ENCODE measurements around the gene ENOPH1. TPM values are rescaled to one million over a fixed set of nuclear protein-coding genes. Genes with fewer than 3 reads are reported as not detected.

Gene ENOPH1
- total and polyA plus RNA-seq, 2 of the 13 experiments (the other 11 are each of a cell fraction or from before 2014, with no cell fraction given) = 15.5 to 64.3 TPM

GRCh38 chr4:82428969-82429727 is 1.2 kb upstream of the ENOPH1 start (continued):
- no peak for TF ChIP-seq ZNF512B (CRISPR knock-in tag; IDR thresholded peaks at IDR 0.05; ENCODE audit: borderline replicate concordance)
- TF ChIP-seq PRPF4 (IDR thresholded peaks at IDR 0.05; ENCODE audit: low read depth, low read length, poor library complexity, severe bottlenecking) = peak; percentile 91
- TF ChIP-seq NFE2 (CRISPR knock-in tag; IDR thresholded peaks at IDR 0.05) = no peak
- peak; percentile 25; the same call in 1 of the 2 replicates for TF ChIP-seq BHLHE40 (IDR thresholded peaks at IDR 0.05; ENCODE audit: low read length)
- 0 out of 2 replicates have a peak, but pooled peaks have one; percentile 82 for TF ChIP-seq FOXO4 (CRISPR knock-in tag; conservative IDR thresholded peaks at IDR 0.05)
- no peak for TF ChIP-seq ZSCAN29 (CRISPR knock-in tag; conservative IDR thresholded peaks at IDR 0.05)
- TF ChIP-seq ZNF562 (CRISPR knock-in tag; IDR thresholded peaks at IDR 0.05; ENCODE audit: borderline replicate concordance) = no peak
- TF ChIP-seq TMF1 (CRISPR knock-in tag; IDR thresholded peaks at IDR 0.05; ENCODE audit: low read depth) = no peak
- no peak; the same call in 1 of the 2 replicates for TF ChIP-seq HNF4G (IDR thresholded peaks at IDR 0.05; ENCODE audit: borderline replicate concordance, low read depth, low read length)
- TF ChIP-seq HNF4G (CRISPR knock-in tag; IDR thresholded peaks at IDR 0.05; ENCODE audit: borderline replicate concordance, low read depth) = no peak
- no peak for TF ChIP-seq ZZZ3 (CRISPR knock-in tag; IDR thresholded peaks at IDR 0.05; ENCODE audit: borderline replicate concordance)
- no peak for TF ChIP-seq ZNF597 (CRISPR knock-in tag; IDR thresholded peaks at IDR 0.05)
- TF ChIP-seq ZNF770 (CRISPR knock-in tag; IDR thresholded peaks at IDR 0.05) = peak; percentile 70; the same call in 1 of the 2 replicates
- no peak for TF ChIP-seq KDM6A (CRISPR knock-in tag; IDR thresholded peaks at IDR 0.05; ENCODE audit: low read depth)
- TF ChIP-seq MBNL3 (CRISPR knock-in tag; conservative IDR thresholded peaks at IDR 0.05) = no peak
- TF ChIP-seq ZNF333 (CRISPR knock-in tag; IDR thresholded peaks at IDR 0.05; ENCODE audit: borderline replicate concordance) = 0 out of 2 replicates have a peak, but pooled peaks have one; percentile 70
- TF ChIP-seq TSC22D2 (CRISPR knock-in tag; IDR thresholded peaks at IDR 0.05; ENCODE audit: borderline replicate concordance) = no peak
- no peak for TF ChIP-seq ZNF720 (CRISPR knock-in tag; IDR thresholded peaks at IDR 0.05)
- no peak for TF ChIP-seq ZFAT (CRISPR knock-in tag; conservative IDR thresholded peaks at IDR 0.05)
- TF ChIP-seq FOSL1 (CRISPR knock-in tag; IDR thresholded peaks at IDR 0.05; ENCODE audit: borderline replicate concordance) = no peak
- peak; percentile 54; the same call in 1 of the 2 replicates for TF ChIP-seq ZNF773 (CRISPR knock-in tag; IDR thresholded peaks at IDR 0.05; ENCODE audit: borderline replicate concordance)
- TF ChIP-seq ISX (CRISPR knock-in tag; conservative IDR thresholded peaks at IDR 0.05) = no peak
